Karpas-422 (cell line): Measurements from ENCODE around the gene TBC1D3H. TPM values are rescaled to one million over a fixed set of nuclear protein-coding genes. Genes with fewer than 3 reads are reported as not detected.
"Not testable (repeated sequence)": the region's sequence is repeated elsewhere in the genome, so short reads cannot be mapped to it uniquely, and the experiment has no call there.

ENCODE experiments used
- DNase-seq: peaks from one replicate; pipeline ENCODE4 v3.0.0-alpha.2; 2015
- H2AFZ ChIP-seq: fragments of 200-600 bp; sonication (generic); 2 replicates; pipeline ENCODE4 v1.6.1; 2014; ENCODE audit warnings: antibody characterized with exemption, low read length, mixed read lengths
- H3K27ac ChIP-seq: fragments of 200-600 bp; sonication (generic); 2 replicates; pipeline ENCODE4 v1.5.1; 2014; ENCODE audit warnings: mild to moderate bottlenecking, low read length, moderate library complexity
- H3K27me3 ChIP-seq: fragments of 200-600 bp; sonication (generic); 2 replicates; pipeline ENCODE4 v1.6.1; 2014; ENCODE audit warnings: low read length, mixed read lengths
- H3K36me3 ChIP-seq: fragments of 200-600 bp; sonication (generic); 2 replicates; pipeline ENCODE4 v1.6.1; 2014; ENCODE audit warnings: low read length, mixed read lengths; ENCODE audit not compliant: insufficient read depth
- H3K4me1 ChIP-seq: fragments of 200-600 bp; sonication (generic); 2 replicates; pipeline ENCODE4 v1.6.1; 2014; ENCODE audit warnings: mild to moderate bottlenecking, low read length, mixed read lengths
- H3K4me2 ChIP-seq: fragments of 200-600 bp; sonication (generic); 2 replicates; pipeline ENCODE4 v1.6.1; 2014; ENCODE audit warnings: low read length, low read depth, mild to moderate bottlenecking; ENCODE audit not compliant: poor library complexity, severe bottlenecking
- H3K4me3 ChIP-seq: fragments of 200-600 bp; sonication (generic); 2 replicates; pipeline ENCODE4 v1.5.1; 2014; ENCODE audit warnings: mild to moderate bottlenecking, antibody characterized with exemption, low read length, mixed read lengths
- H3K79me2 ChIP-seq: fragments of 200-600 bp; sonication (generic); 2 replicates; pipeline ENCODE4 v1.6.1; 2014; ENCODE audit warnings: mild to moderate bottlenecking, low read length, mixed read lengths
- H3K9ac ChIP-seq: fragments of 200-600 bp; sonication (generic); 2 replicates; pipeline ENCODE4 v1.6.0; 2014; ENCODE audit warnings: low read length
- H3K9me2 ChIP-seq: fragments of 200-600 bp; sonication (generic), shearing (Covaris generic); replicated peaks from 2 replicates; pipeline ENCODE4 v1.6.0; 2014; ENCODE audit warnings: mild to moderate bottlenecking, low read length, moderate library complexity; ENCODE audit not compliant: insufficient read depth
- H3K9me3 ChIP-seq: fragments of 300-700, 200-600 bp; sonication (generic); 2 replicates; pipeline ENCODE4 v1.6.1; 2014; ENCODE audit warnings: low read length, mixed read lengths
- H4K20me1 ChIP-seq: fragments of 200-600 bp; sonication (generic); 2 replicates; pipeline ENCODE4 v1.6.1; 2014; ENCODE audit warnings: mild to moderate bottlenecking, antibody characterized with exemption, low read length, low read depth; ENCODE audit not compliant: insufficient read depth
- small RNA-seq: library from RNA; depleted of rRNA; stranded (forward); fragments of <200 nt; gene quantifications from one replicate; pipeline ENCODE3, GENCODE V24; 2014
- total RNA-seq: library from RNA; depleted of rRNA; stranded (reverse); fragments of >200 nt; shearing (Covaris generic); gene quantifications from 2 replicates; pipeline ENCODE4 v1.2.3, GENCODE V29; 2014; ENCODE audit warnings: low replicate concordance; rRNA removed

The TBC1D3H gene
- total RNA-seq: not detected in 2 replicates

- not testable (repeated sequence) for H3K27ac ChIP-seq, H3K4me1 ChIP-seq, H3K9me3 ChIP-seq, H3K9me2 ChIP-seq, DNase-seq, H3K79me2 ChIP-seq, H3K27me3 ChIP-seq, H2AFZ ChIP-seq, H3K9ac ChIP-seq, H4K20me1 ChIP-seq, H3K4me3 ChIP-seq, H3K36me3 ChIP-seq, H3K4me2 ChIP-seq
These were observed at the start of gene TBC1D3H for GRCh38 chr17:36388385-36389245. Gene TBC1D3H, minus strand, starts transcription at chr17:36388435. Its CDS starts 1,540 bp downstream, at chr17:36386895.

GRCh38 chr17:36428891-36429290, 40.7 kb upstream of the TBC1D3H start:
- not testable (repeated sequence) for H3K27ac ChIP-seq, H3K27me3 ChIP-seq, H3K36me3 ChIP-seq, H3K4me1 ChIP-seq, DNase-seq, H3K9ac ChIP-seq, H2AFZ ChIP-seq, H3K9me3 ChIP-seq, H3K9me2 ChIP-seq, H4K20me1 ChIP-seq, H3K79me2 ChIP-seq, H3K4me3 ChIP-seq, H3K4me2 ChIP-seq

GRCh38 chr17:36415180-36415941, 27.1 kb upstream of the TBC1D3H start:
- DNase-seq, H3K9me2 ChIP-seq, H3K79me2 ChIP-seq, H3K4me1 ChIP-seq, H3K9ac ChIP-seq, H3K27me3 ChIP-seq, H3K9me3 ChIP-seq, H4K20me1 ChIP-seq, H3K4me3 ChIP-seq, H3K36me3 ChIP-seq, H3K4me2 ChIP-seq, H2AFZ ChIP-seq, H3K27ac ChIP-seq: not testable (repeated sequence)

DNA sequence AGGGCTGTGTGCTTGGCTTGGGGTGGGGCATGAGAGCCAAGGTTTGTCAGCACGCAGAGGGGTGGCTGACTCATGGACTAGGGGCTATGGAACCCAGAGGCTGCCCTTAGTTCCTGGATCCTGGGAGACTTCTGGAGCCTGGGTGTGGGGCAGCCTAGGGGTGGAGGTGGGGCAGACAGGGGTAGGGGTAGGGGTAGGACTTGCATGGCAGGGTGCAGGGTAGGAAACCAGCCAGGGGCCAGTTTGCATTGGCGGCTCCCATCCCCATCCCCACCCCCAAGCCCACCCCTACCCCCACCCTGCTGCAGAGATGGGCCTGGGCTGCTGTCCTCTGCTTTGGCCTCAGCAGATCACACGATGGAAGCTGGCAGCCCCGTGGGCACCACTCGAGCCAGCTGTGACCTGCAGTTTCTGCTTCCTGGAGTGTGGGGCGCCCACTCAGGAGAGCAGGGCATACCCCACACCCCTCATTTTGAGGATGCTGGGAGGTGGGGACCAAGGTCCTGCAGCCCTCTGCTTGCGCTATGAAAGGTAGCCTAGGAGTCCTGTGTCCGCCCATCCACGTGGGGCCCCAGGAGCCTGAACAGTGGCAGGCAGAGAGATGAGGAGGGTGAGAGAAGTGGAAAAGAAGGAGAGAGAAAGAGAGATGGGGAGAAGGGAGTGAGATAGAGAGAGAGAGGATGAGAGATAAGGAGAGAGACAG, 2.9 kb upstream of the TBC1D3H start:
- H3K27me3 ChIP-seq, H3K4me1 ChIP-seq, H3K27ac ChIP-seq, H3K36me3 ChIP-seq, H3K9ac ChIP-seq, H3K79me2 ChIP-seq, H4K20me1 ChIP-seq, H3K9me3 ChIP-seq, DNase-seq, H3K9me2 ChIP-seq, H3K4me3 ChIP-seq, H3K4me2 ChIP-seq, H2AFZ ChIP-seq: not testable (repeated sequence)

DNA sequence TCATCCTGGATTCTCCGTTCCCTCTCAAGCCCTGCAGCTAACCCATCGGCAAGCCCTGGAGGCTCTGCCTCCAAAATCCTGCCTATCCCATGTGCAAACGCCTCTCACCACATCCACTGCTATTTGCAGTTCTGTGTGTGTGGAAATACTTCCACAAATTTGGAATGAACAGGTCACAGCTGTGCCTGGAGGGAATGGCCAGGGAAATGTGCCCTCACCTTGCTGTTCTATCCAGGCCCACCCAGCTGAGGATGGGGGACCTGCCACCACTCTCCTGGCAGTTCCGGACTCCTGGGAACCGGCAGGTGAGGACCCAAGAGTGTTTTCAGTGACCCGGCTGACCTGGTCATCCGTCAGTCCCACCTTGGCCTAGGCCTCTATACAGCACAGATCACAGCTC, 12.3 kb downstream of the TBC1D3H start:
- not testable (repeated sequence) for H3K4me3 ChIP-seq, H3K9ac ChIP-seq, H3K36me3 ChIP-seq, H4K20me1 ChIP-seq, H2AFZ ChIP-seq, H3K27ac ChIP-seq, H3K9me2 ChIP-seq, H3K27me3 ChIP-seq, DNase-seq, H3K4me2 ChIP-seq, H3K4me1 ChIP-seq, H3K9me3 ChIP-seq, H3K79me2 ChIP-seq

DNA sequence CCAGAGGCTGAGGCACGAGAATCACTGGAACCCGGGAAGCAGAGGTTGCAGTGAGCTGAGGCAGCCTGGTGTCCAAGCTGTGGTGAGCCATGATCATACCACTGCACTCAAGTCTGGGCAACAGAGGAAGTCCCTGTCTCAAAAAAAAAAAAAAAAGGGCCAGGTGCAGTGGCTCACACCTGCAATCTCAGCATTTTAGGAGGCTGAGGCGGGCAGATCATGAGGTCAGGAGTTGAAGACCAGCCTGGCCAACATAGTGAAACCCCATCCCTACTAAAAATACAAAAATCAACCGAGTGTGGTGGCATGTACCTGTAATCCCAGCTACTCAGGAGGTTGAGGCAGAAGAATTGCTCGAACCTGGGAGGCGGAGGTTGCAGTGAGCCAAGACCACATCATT, 25.7 kb downstream of the TBC1D3H start:
- H2AFZ ChIP-seq, DNase-seq, H3K9ac ChIP-seq, H3K27ac ChIP-seq, H3K79me2 ChIP-seq, H3K9me3 ChIP-seq, H3K36me3 ChIP-seq, H4K20me1 ChIP-seq, H3K4me3 ChIP-seq, H3K9me2 ChIP-seq, H3K4me1 ChIP-seq, H3K4me2 ChIP-seq, H3K27me3 ChIP-seq: not testable (repeated sequence)

Small RNA genes within 50 kb of the gene (small RNA-seq; reads per million reads assigned to genes)
- not detected for gene RNU6-1192P

Other genes with a start within 250 kb of the TBC1D3H start
- 0.63 and 3.6 TPM in 2 replicates for gene TBC1D3B, start 211.8 kb downstream of the TBC1D3H start, total RNA-seq
- 1.9 and 6.4 TPM in 2 replicates for gene CCL3L1, start 191.7 kb downstream of the TBC1D3H start, total RNA-seq
- 14.9 and 26.9 TPM in 2 replicates for gene CCL4L2, start 177.4 kb downstream of the TBC1D3H start, total RNA-seq
- not detected in 2 replicates for gene TBC1D3I, start 123.9 kb downstream of the TBC1D3H start, total RNA-seq
- gene TBC1D3G, start 64.6 kb downstream of the TBC1D3H start, total RNA-seq: not detected in 2 replicates
- 34.0 and 72.1 TPM in 2 replicates for gene ZNHIT3, start 98.2 kb upstream of the TBC1D3H start, total RNA-seq
- gene MYO19, start 146.4 kb upstream of the TBC1D3H start, total RNA-seq: 50.6 and 58.9 TPM in 2 replicates
- 3.9 and 6.7 TPM in 2 replicates for gene PIGW, start 146.6 kb upstream of the TBC1D3H start, total RNA-seq
- 41.7 and 49.5 TPM in 2 replicates for gene GGNBP2, start 156.5 kb upstream of the TBC1D3H start, total RNA-seq
- 13.6 and 33.8 TPM in 2 replicates for gene DHRS11, start 203.4 kb upstream of the TBC1D3H start, total RNA-seq
- gene MRM1, start 213.1 kb upstream of the TBC1D3H start, total RNA-seq: 11.7 and 18.0 TPM in 2 replicates